T-helper 2 cell treated with Interferon-gamma antibody and Interleukin-4, amounts not matched to agents 100 ng/mL and 5 ng/mL, for 36 hours (primary cell): ENCODE data around the gene ATP11C. TPM values are rescaled to one million over a fixed set of nuclear protein-coding genes. Genes with fewer than 3 reads are reported as not detected.
"Not testable (repeated sequence)": the region's sequence is repeated elsewhere in the genome, so short reads cannot be mapped to it uniquely, and the experiment has no call there.

Experiments
- intact Hi-C: fragments of 100-400 bp; cut with micrococcal nuclease; formaldehyde crosslinking; loops from one replicate; pipeline ENCODE4 v1.15.1; 2023
- total RNA-seq: library from RNA; stranded (reverse); gene quantifications from 2 replicates; pipeline ENCODE4 v1.2.3, GENCODE V29; 2022

Gene ATP11C
- total RNA-seq, 1 donor from 2014 or later, result 14.7 TPM

GRCh38 chrX:139734996-139735395, 197.9 kb downstream of the ATP11C start:
- intact Hi-C loops, result no loop called here

GRCh38 chrX:139725720-139726119, 207.1 kb downstream of the ATP11C start:
- intact Hi-C loops, result no loop called here

GRCh38 chrX:139724626-139725025, 208.2 kb downstream of the ATP11C start:
- intact Hi-C loops, result no loop called here

- intact Hi-C loops, result no loop called here
These were observed 211.9 kb downstream of the ATP11C start for GRCh38 chrX:139720979-139721378.

GRCh38 chrX:139720136-139720535, 212.7 kb downstream of the ATP11C start:
- intact Hi-C loops, result no loop called here

GRCh38 chrX:139708067-139708466, 224.8 kb downstream of the ATP11C start, which contains the start of gene MCF2:
Gene MCF2, minus strand, starts transcription at chrX:139708167. Its CDS starts 56,423 bp downstream, at chrX:139651744.
- intact Hi-C loops, result no loop called here

GRCh38 chrX:139702658-139703057, 230.2 kb downstream of the ATP11C start:
- intact Hi-C loops, result no loop called here

GRCh38 chrX:139692908-139693307, 239.9 kb downstream of the ATP11C start:
- intact Hi-C loops, result no loop called here

GRCh38 chrX:139692506-139692849, 240.4 kb downstream of the ATP11C start:
- intact Hi-C loops, result no loop called here

GRCh38 chrX:139691843-139692505, 240.9 kb downstream of the ATP11C start:
- intact Hi-C loops, result no loop called here

GRCh38 chrX:139691493-139691842, 241.4 kb downstream of the ATP11C start:
- intact Hi-C loops, result no loop called here

- intact Hi-C loops, result not testable (repeated sequence)
These were observed 247.7 kb downstream of the ATP11C start for GRCh38 chrX:139685175-139685574.

- intact Hi-C loops, result no loop called here
These were observed 252.5 kb downstream of the ATP11C start for GRCh38 chrX:139680356-139680755.

Other genes with a start within 250 kb of the ATP11C start
- gene MCF2, start 224.9 kb downstream of the ATP11C start, total RNA-seq, result 0.23 and 0.34 TPM in 2 replicates
- gene CXorf66, start 32.5 kb upstream of the ATP11C start, total RNA-seq, result not detected in 2 replicates